KMS-11 (cell line): Measurements from ENCODE around the gene GRIK5.

Experiments used
- H2AFZ ChIP-seq: fragments of 200-600 bp; sonication (generic); 2 replicates; pipeline ENCODE4 v1.6.1; 2016; ENCODE audit warnings: antibody characterized with exemption, mixed run types, low read depth
- H3K27ac ChIP-seq: fragments of 200-600 bp; sonication (generic); 2 replicates; pipeline ENCODE4 v1.6.1; 2016; ENCODE audit warnings: mild to moderate bottlenecking, mixed run types
- H3K27me3 ChIP-seq: fragments of 200-600 bp; sonication (generic); 2 replicates; pipeline ENCODE4 v1.6.1; 2017; ENCODE audit warnings: mild to moderate bottlenecking, low read depth, mixed run types, moderate library complexity; ENCODE audit not compliant: insufficient read depth
- H3K36me3 ChIP-seq: fragments of 200-600 bp; sonication (generic); 2 replicates; pipeline ENCODE4 v1.6.1; 2017; ENCODE audit warnings: mild to moderate bottlenecking, mixed run types; ENCODE audit not compliant: insufficient read depth
- H3K4me1 ChIP-seq: fragments of 200-600 bp; sonication (generic); 2 replicates; pipeline ENCODE4 v1.6.1; 2016; ENCODE audit warnings: mild to moderate bottlenecking, low read depth, mixed run types; ENCODE audit not compliant: poor library complexity, severe bottlenecking
- H3K4me2 ChIP-seq: fragments of 200-600 bp; sonication (generic); 2 replicates; pipeline ENCODE4 v1.7.0; 2016; ENCODE audit warnings: mild to moderate bottlenecking, mixed run types
- H3K4me3 ChIP-seq: fragments of 200-600 bp; sonication (generic); IDR thresholded peaks from 2 replicates; pipeline ENCODE4 v1.6.1; 2017; ENCODE audit warnings: low read depth, low read length, mixed read lengths; ENCODE audit not compliant: insufficient read depth
- H3K79me2 ChIP-seq: fragments of 200-600 bp; sonication (generic); 2 replicates; pipeline ENCODE4 v1.6.1; 2016; ENCODE audit warnings: low read depth, mixed run types; ENCODE audit not compliant: insufficient read depth
- H3K9ac ChIP-seq: fragments of 200-600 bp; sonication (generic); 2 replicates; pipeline ENCODE4 v1.6.1; 2016; ENCODE audit warnings: mild to moderate bottlenecking, mixed run types
- H4K20me1 ChIP-seq: fragments of 200-600 bp; sonication (generic); 2 replicates; pipeline ENCODE4 v1.6.1; 2016; ENCODE audit warnings: mild to moderate bottlenecking, mixed run types; ENCODE audit not compliant: insufficient read depth
- TF ChIP-seq, protein P1 (sequence below): fragments of 200-600 bp; sonication (generic); conservative IDR thresholded peaks from 2 replicates; pipeline ENCODE4 v1.6.1; 2017; ENCODE audit warnings: low read depth, mild to moderate bottlenecking, antibody characterized with exemption, low read length, moderate library complexity, mixed read lengths

Gene GRIK5

DNA sequence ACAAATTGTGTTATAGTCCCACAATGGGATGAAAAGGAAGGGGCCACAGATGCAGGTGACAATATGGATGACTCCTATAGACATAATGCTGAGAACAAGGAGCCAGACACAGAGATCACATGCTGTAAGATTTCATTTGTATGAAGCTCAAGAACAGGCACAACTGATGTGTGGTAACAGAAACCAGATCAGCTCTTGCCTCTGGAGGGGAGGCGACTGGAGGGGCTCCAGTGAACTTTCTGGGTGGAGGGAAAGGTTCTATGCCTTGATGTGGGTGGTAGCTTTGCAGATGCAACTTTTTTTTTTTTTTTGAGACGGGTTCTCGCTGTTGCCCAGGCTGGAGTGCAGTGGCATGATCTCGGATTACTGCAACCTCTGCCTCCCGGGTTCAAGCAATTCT is 104.9 kb downstream of the GRIK5 start:
- Histone ChIP-seq H3K4me1 (no peaks in the 10 kb centered on the region), H3K27me3 (peaks cover 59% of the 10 kb centered on the region), H3K4me3 (no peak overlapping the region), H3K4me2 (no peak overlapping the region), H4K20me1 (no peaks in the 10 kb centered on the region), H3K79me2 (no peaks in the 10 kb centered on the region), H3K27ac (no peak overlapping the region), H3K9ac (no peak overlapping the region), H2AFZ (no peak overlapping the region), H3K36me3 (no peaks in the 10 kb centered on the region)
- TF ChIP-seq, protein P1, sequence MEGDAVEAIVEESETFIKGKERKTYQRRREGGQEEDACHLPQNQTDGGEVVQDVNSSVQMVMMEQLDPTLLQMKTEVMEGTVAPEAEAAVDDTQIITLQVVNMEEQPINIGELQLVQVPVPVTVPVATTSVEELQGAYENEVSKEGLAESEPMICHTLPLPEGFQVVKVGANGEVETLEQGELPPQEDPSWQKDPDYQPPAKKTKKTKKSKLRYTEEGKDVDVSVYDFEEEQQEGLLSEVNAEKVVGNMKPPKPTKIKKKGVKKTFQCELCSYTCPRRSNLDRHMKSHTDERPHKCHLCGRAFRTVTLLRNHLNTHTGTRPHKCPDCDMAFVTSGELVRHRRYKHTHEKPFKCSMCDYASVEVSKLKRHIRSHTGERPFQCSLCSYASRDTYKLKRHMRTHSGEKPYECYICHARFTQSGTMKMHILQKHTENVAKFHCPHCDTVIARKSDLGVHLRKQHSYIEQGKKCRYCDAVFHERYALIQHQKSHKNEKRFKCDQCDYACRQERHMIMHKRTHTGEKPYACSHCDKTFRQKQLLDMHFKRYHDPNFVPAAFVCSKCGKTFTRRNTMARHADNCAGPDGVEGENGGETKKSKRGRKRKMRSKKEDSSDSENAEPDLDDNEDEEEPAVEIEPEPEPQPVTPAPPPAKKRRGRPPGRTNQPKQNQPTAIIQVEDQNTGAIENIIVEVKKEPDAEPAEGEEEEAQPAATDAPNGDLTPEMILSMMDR: no peak

DNA sequence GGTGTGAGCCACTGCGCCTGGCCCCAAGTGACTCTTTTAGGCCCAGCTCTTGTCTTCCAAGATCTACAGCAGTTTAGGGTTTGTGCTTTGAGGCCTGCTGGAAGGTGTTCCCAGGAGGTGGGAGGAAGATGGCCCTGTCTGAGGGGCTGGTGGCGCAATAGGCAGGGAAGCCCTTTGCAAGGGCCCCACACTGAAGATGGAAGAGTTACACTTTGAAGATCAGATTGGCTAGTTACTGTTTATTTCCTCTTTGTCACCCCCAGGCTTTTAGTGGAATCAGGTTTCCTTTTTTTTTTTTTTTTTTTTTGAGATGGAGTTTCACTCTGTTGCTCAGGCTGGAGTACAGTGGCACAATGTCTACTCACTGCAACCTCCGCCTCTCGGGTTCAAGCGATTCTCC is 109.0 kb downstream of the GRIK5 start:
- Histone ChIP-seq H3K27me3 (peaks cover 18% of the 10 kb centered on the region; the same call in 1 of the 2 replicates), H3K4me1 (peaks cover 15% of the 10 kb centered on the region), H3K27ac (no peak overlapping the region), H2AFZ (no peak overlapping the region), H3K9ac (no peak overlapping the region), H4K20me1 (no peaks in the 10 kb centered on the region), H3K79me2 (no peaks in the 10 kb centered on the region), H3K36me3 (no peaks in the 10 kb centered on the region), H3K4me3 (no peak overlapping the region), H3K4me2 (no peak overlapping the region)
- TF ChIP-seq, protein P1: no peak

DNA sequence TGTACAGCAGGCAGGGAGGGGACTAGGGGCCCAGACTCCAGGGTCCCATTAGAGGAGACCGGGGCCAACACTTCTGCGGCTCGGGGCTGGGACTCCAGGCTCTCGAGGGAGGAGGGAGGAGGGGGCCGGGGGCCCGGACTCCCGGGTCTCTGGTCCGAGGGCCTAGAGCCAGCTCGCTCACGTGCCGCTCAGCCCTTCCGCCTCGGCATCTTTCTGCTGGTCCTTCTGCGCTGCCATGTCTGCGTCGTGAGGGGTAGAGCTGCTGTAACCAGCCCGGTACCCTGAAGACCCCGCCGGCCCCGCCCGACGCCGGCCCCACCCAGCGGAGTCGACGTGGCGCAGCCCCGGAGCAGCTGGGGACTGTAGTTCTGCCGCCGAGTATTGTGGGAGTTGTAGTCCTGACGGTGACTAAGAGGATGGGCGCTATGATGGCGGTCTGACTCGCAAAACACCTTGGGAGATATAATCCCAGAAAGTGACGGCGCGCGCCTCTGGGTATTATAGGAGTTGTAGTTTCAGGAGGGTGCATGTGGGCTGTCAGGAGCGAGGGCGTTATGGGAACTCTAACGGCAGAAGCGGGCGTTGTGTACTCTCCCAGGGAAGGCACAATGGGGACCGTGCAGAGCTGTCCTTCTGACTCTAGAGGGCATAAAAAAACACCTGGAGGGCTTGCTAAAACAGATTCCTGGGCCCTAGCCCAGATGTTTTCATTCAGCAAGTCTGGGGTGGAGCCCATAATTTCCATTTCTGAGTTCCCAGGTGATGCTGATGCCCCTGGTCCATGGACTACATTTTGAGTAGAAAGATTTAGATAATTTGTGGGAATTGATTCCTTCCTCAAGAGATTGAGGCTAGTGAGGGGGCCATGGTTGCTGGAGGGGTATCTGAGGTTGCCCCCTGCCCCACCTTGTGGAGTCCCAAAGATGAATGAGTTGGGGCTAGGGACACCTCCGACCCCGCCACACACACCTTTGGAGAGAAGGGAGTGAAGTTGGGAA is 110.7 kb downstream of the GRIK5 start, which contains the start of gene RABAC1:
RABAC1 (minus strand) TSS at position 266 of the 998 bp plus-strand sequence; CDS start at position 237, 29 bp downstream.
- H3K36me3 ChIP-seq: no peaks in the 10 kb centered on the region
- peak within 1 kb of the TSS; percentile 26 for H3K27ac ChIP-seq
- H2AFZ ChIP-seq: peak within 1 kb of the TSS; percentile 84
- H3K4me2 ChIP-seq: peak within 1 kb of the TSS; percentile 77
- no peaks in the 10 kb centered on the region for H3K79me2 ChIP-seq
- peak within 1 kb of the TSS; percentile 50; the same call in 1 of the 2 replicates for H3K9ac ChIP-seq
- TF ChIP-seq, protein P1: peak; percentile 57
- peaks cover 2% of the 10 kb centered on the region; the same call in 1 of the 2 replicates for H3K27me3 ChIP-seq
- H4K20me1 ChIP-seq: no peaks in the 10 kb centered on the region
- peaks cover 15% of the 10 kb centered on the region for H3K4me1 ChIP-seq
- no peak within 1 kb of the TSS for H3K4me3 ChIP-seq

DNA sequence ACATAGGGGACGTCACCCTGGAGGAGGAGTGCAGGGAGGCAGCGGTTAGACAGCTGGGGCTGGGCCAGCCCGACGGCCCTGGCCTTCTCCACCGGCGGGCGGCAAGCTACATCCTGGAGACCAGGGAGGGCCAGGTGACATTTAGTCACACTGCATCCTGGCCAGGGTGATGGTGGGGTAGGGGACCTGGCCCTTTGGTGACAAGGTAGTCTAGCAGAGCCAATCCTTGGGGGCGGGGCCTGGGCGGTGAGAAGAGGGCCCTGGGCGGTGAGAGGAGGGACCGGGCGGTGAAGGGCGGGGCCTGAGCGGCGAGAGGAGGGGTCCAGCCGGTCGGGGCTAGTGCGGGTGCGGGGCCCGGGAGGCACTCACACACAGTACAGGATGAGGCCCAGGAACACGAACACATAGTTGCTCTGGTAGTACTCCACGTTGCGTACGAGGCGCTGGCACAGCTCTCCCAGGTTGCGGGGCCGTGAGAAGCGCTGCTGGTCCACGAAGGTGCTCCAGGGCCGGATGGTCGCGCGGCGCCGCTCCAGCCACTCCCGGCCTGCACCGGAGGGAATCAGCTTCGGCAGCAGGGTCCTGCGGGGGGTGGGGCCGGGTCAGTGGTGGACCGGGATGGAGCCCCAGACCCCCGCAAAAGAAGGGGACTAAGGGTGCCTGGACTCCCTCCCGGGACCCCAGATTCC is 111.5 kb downstream of the GRIK5 start:
- no peaks in the 10 kb centered on the region for H3K36me3 ChIP-seq
- TF ChIP-seq, protein P1: no peak
- H3K27ac ChIP-seq: peak overlapping the region; percentile 26
- peaks cover 15% of the 10 kb centered on the region for H3K4me1 ChIP-seq
- peak overlapping the region; percentile 84 for H2AFZ ChIP-seq
- H3K4me2 ChIP-seq: peak overlapping the region; percentile 77
- H3K79me2 ChIP-seq: no peaks in the 10 kb centered on the region
- peak overlapping the region; percentile 50; the same call in 1 of the 2 replicates for H3K9ac ChIP-seq
- H3K4me3 ChIP-seq: no peak overlapping the region
- no peaks in the 10 kb centered on the region for H3K27me3 ChIP-seq
- no peaks in the 10 kb centered on the region for H4K20me1 ChIP-seq
